Fibroblast of villous mesenchyme (primary cell): ENCODE measurements around the gene PFAS. TPM values are rescaled to one million over a fixed set of nuclear protein-coding genes. Genes with fewer than 3 reads are reported as not detected.

Source experiments
- DNase-seq: peaks from one replicate; pipeline ENCODE4 v3.0.0-alpha.2; 2010; ENCODE audit warnings: low read depth
- H3K4me3 ChIP-seq: 2 replicates; pipeline ENCODE4 v1.5.1; 2011; ENCODE audit warnings: low read depth, mild to moderate bottlenecking, low read length
- CTCF ChIP-seq: IDR thresholded peaks from 2 replicates; pipeline ENCODE4 v1.5.1; 2012; ENCODE audit warnings: low read depth, mild to moderate bottlenecking, low read length; ENCODE audit not compliant: insufficient read depth
- total RNA-seq: library from RNA; depleted of rRNA; stranded (reverse); fragments of >200 nt; gene quantifications from 2 replicates; pipeline ENCODE4 v1.2.3, GENCODE V29; 2012

PFAS gene
- total RNA-seq, 1 donor, result 41.9 TPM

GRCh38 chr17:8234361-8235270 lies 14.5 kb upstream of the PFAS start:
- no peak for DNase-seq
- no peak overlapping the region for H3K4me3 ChIP-seq
- TF ChIP-seq CTCF, result no peak

- no peak for TF ChIP-seq CTCF
- no peak overlapping the region for H3K4me3 ChIP-seq
- DNase-seq, result no peak
Measured at GRCh38 chr17:8235676-8236075, 13.4 kb upstream of the PFAS start.

GRCh38 chr17:8237175-8237574 lies 11.9 kb upstream of the PFAS start:
- TF ChIP-seq CTCF, result no peak
- H3K4me3 ChIP-seq, result no peak overlapping the region
- DNase-seq, result no peak

GRCh38 chr17:8237886-8238285 lies 11.2 kb upstream of the PFAS start:
- no peak for DNase-seq
- no peak overlapping the region for H3K4me3 ChIP-seq
- TF ChIP-seq CTCF, result no peak

- no peak for DNase-seq
- no peak overlapping the region for H3K4me3 ChIP-seq
- TF ChIP-seq CTCF, result no peak
Measured at GRCh38 chr17:8243827-8244226, 5.3 kb upstream of the PFAS start.

GRCh38 chr17:8244768-8245167 lies 4.3 kb upstream of the PFAS start:
- no peak for TF ChIP-seq CTCF
- H3K4me3 ChIP-seq, result no peak overlapping the region
- no peak for DNase-seq
